ENCODE data around the gene ARHGAP11A.

The ARHGAP11A gene

DNA sequence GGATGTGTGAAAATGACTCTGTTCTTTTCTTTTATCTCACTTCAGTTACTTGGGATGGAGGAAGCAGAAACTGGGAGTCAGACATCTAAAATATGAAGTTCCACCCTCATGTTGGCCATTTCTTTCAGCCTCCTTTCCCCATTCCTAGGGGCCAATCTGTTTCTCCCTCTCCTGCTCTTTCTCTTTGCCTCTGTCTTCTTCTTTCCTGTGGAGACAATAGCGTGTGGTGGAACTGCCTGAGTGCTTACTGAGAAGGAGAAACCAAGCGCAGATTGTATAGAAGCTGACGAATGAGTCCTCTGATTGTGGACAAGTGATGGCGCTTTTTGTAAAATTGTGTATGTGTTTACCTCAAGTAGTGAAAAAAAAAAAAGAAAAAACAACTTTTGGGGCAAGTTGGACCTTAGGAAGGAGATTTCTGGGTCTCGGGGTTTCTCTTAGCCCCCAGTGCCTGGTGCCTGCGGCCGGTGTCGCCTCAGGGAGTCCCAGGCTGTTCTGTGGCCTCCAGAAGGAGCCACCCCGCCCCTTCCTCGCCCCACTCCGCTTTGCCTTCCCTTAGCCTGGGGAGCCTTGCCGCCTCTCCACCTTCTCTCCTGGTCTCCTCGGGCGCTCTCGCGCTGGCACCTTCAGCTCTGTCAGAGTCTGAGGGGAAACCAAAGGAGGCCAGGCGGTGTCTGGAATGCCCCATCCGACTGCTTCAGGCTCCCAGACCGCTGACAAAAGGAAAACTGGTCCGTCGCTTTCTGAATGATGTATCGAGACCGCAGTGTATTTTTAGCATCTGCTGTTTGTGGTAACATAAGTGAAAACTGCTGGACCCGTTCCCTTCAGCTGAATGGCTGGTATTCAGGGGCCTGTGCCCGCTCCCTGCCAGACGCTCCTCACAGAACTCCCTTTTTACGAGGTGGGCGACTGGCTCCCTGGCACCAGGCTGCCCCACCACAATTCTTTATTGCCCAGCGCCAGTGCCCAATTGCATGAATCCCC is 56.3 kb downstream of the ARHGAP11A start:
- no peak for DNase-seq (ENCODE audit: low read depth, low spot score)
- no CpG with 5 or more reads among the region's 29 CpGs for WGBS (ENCODE audit: insufficient coverage, insufficient read length)
- peaks cover 1% of the 10 kb centered on the region for H3K4me1 ChIP-seq (ENCODE audit: control insufficient read depth, insufficient read depth, low read length)
- H3K4me3 ChIP-seq (ENCODE audit: low read length): no peak overlapping the region
- no peak overlapping the region for H3K27ac ChIP-seq (ENCODE audit: low read length)
- no peaks in the 10 kb centered on the region for H3K9me3 ChIP-seq (ENCODE audit: control insufficient read depth, insufficient read depth, low read length)
- H3K27me3 ChIP-seq (ENCODE audit: control insufficient read depth, insufficient read depth, low read length): no peaks in the 10 kb centered on the region
- H3K36me3 ChIP-seq (ENCODE audit: control insufficient read depth, insufficient read depth, low read length): no peaks in the 10 kb centered on the region

DNA sequence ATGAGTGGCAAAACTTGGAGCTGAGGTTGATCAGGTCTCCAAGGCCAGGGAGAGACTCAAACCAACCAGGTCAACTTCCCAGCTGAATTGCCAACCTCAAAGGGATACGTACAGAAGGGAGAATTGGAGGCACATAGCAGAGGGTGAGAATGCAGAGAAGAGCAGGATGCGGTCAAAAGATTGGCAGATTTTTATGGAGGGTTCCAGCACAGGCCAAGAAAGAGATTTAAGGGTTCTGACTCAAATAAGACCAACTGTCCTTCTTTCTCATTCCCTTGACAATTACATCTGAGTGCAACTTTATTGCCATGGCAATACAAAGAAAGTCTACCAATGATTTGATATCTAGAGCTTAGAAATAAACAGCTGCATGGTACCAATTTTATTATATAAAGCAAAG is 59.4 kb downstream of the ARHGAP11A start:
- Histone ChIP-seq H3K4me1 (ENCODE audit: control insufficient read depth, insufficient read depth, low read length) (peaks cover 3% of the 10 kb centered on the region), H3K27me3 (ENCODE audit: control insufficient read depth, insufficient read depth, low read length) (no peaks in the 10 kb centered on the region), H3K4me3 (ENCODE audit: low read length) (no peak overlapping the region), H3K36me3 (ENCODE audit: control insufficient read depth, insufficient read depth, low read length) (no peaks in the 10 kb centered on the region), H3K27ac (ENCODE audit: low read length) (no peak overlapping the region), H3K9me3 (ENCODE audit: control insufficient read depth, insufficient read depth, low read length) (no peaks in the 10 kb centered on the region)
- DNase-seq (ENCODE audit: low read depth, low spot score): no peak
- no CpG with 5 or more reads among the region's 2 CpGs for WGBS (ENCODE audit: insufficient coverage, insufficient read length)

DNA sequence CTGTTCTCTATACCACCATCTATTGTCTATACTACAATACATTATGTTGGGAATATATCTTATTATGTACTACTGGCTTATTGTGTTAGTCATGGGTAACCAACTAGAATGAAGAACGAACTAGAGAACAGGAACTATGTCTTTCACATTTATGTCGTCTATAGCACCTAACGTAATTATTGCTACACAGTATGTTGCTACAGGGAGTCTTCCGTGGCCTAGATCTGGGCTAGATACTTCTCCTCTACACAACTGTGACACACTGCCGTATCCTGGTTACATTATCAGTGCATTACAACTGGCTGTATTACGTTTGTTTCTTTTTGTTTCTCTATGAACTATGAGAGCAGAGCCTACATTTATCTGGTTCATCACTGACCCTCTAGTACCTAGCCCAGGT is 60.2 kb downstream of the ARHGAP11A start:
- Histone ChIP-seq H3K9me3 (ENCODE audit: control insufficient read depth, insufficient read depth, low read length) (no peaks in the 10 kb centered on the region), H3K36me3 (ENCODE audit: control insufficient read depth, insufficient read depth, low read length) (no peaks in the 10 kb centered on the region), H3K4me3 (ENCODE audit: low read length) (no peak overlapping the region), H3K4me1 (ENCODE audit: control insufficient read depth, insufficient read depth, low read length) (peaks cover 3% of the 10 kb centered on the region), H3K27ac (ENCODE audit: low read length) (no peak overlapping the region), H3K27me3 (ENCODE audit: control insufficient read depth, insufficient read depth, low read length) (no peaks in the 10 kb centered on the region)
- DNase-seq (ENCODE audit: low read depth, low spot score): no peak
- no CpG with 5 or more reads among the region's 6 CpGs for WGBS (ENCODE audit: insufficient coverage, insufficient read length)

DNA sequence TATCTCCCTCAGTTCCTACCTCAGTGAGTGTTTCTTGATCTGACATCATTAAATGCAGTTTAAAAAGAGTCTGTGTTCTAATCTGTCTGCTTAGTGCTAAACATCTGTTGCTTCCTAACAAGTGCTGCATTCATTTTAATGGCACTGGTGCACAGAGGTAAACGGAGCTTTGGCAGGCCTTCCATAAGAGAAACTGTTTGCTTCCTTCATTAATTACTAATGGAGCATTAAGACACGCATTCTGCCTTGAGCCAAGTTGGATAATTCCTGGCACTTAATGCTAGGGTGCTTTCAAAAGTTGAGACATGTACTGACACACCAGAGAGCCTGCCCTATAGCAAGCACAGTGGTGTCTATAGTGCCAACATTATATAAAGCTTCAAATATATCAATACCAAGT is 60.9 kb downstream of the ARHGAP11A start:
- no peak overlapping the region for H3K27ac ChIP-seq (ENCODE audit: low read length)
- H3K36me3 ChIP-seq (ENCODE audit: control insufficient read depth, insufficient read depth, low read length): no peaks in the 10 kb centered on the region
- WGBS (ENCODE audit: insufficient coverage, insufficient read length): no CpG with 5 or more reads among the region's 2 CpGs
- H3K4me1 ChIP-seq (ENCODE audit: control insufficient read depth, insufficient read depth, low read length): peaks cover 3% of the 10 kb centered on the region
- H3K4me3 ChIP-seq (ENCODE audit: low read length): no peak overlapping the region
- DNase-seq (ENCODE audit: low read depth, low spot score): no peak
- H3K27me3 ChIP-seq (ENCODE audit: control insufficient read depth, insufficient read depth, low read length): no peaks in the 10 kb centered on the region
- H3K9me3 ChIP-seq (ENCODE audit: control insufficient read depth, insufficient read depth, low read length): no peaks in the 10 kb centered on the region

DNA sequence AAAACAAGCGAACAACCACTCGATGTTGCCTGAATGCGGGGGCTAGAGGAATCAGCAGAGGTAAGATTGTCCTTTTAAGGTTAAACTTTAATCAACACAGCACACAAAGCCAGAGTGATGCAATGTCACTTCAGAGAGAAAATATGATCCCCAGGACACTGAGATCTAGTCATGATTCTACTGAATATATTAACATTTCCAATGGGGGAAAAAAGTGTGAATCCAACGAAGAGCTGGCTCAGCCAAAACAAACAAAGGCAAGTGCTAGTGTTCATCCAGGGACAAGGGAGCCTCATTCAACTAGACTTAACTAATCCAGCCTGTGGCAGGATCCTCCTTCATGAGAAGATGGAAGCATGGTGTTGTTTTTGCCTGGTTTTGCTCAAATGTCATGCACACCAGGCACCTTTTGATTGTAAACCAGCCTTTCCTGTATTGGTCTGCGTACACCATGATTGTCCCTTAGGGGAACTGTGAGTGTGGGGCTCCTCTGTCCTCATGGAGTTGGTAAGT is 62.0 kb downstream of the ARHGAP11A start:
- Histone ChIP-seq H3K9me3 (ENCODE audit: control insufficient read depth, insufficient read depth, low read length) (no peaks in the 10 kb centered on the region), H3K27me3 (ENCODE audit: control insufficient read depth, insufficient read depth, low read length) (no peaks in the 10 kb centered on the region), H3K36me3 (ENCODE audit: control insufficient read depth, insufficient read depth, low read length) (no peaks in the 10 kb centered on the region), H3K4me3 (ENCODE audit: low read length) (no peak overlapping the region), H3K27ac (ENCODE audit: low read length) (no peak overlapping the region), H3K4me1 (ENCODE audit: control insufficient read depth, insufficient read depth, low read length) (peaks cover 1% of the 10 kb centered on the region; the same call in 1 of the 2 replicates)
- DNase-seq (ENCODE audit: low read depth, low spot score): no peak
- WGBS (ENCODE audit: insufficient coverage, insufficient read length): no CpG with 5 or more reads among the region's 5 CpGs

DNA sequence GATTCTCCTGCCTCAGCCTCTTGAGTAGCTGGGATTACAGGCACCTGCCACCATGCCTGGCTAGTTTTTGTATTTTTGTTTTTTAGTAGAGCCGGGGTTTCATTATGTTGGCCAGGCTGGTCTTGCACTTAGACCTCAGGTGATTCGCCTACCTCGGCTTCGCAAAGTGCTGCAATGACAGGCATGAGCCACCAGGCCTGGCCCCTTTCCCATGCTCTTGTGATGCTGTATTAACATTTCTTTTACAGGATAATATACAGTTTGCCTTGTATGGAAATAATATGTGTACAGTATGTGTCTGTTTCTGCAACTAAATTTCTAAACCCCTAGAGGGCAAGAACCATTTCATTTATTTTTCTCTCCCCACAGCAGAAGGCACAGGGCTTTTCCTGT is 64.0 kb downstream of the ARHGAP11A start:
- WGBS (ENCODE audit: insufficient coverage, insufficient read length): no CpG with 5 or more reads among the region's 4 CpGs
- no peak for DNase-seq (ENCODE audit: low read depth, low spot score)

DNA sequence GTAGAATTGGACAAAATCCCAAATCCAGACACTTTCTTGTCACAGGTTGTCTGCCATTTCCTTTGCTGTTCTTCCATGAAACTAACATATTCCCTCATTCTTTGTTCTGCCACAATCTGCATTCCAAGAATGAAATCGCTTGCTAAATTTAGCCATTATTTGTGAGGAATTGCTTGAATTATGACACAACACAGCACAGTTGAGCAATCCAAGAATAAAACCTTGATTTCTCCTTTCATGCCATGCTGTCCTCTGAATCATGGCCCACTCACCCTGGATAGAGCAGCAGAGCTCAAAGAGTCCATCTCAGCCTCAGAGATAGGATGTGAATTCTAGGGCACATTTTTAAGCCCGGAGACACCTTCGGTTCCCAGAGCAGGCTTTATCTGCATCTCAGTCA is 67.3 kb downstream of the ARHGAP11A start:
- H3K4me3 ChIP-seq (ENCODE audit: low read length): no peak overlapping the region
- no peak for DNase-seq (ENCODE audit: low read depth, low spot score)
- no peaks in the 10 kb centered on the region for H3K4me1 ChIP-seq (ENCODE audit: control insufficient read depth, insufficient read depth, low read length)
- no peaks in the 10 kb centered on the region for H3K36me3 ChIP-seq (ENCODE audit: control insufficient read depth, insufficient read depth, low read length)
- no peak overlapping the region for H3K27ac ChIP-seq (ENCODE audit: low read length)
- no peaks in the 10 kb centered on the region for H3K9me3 ChIP-seq (ENCODE audit: control insufficient read depth, insufficient read depth, low read length)
- no CpG with 5 or more reads among the region's 3 CpGs for WGBS (ENCODE audit: insufficient coverage, insufficient read length)
- H3K27me3 ChIP-seq (ENCODE audit: control insufficient read depth, insufficient read depth, low read length): no peaks in the 10 kb centered on the region

More for the DNA sequence above, 64.0 kb downstream of the ARHGAP11A start:
- Histone ChIP-seq H3K27ac (ENCODE audit: low read length) (no peak overlapping the region), H3K9me3 (ENCODE audit: control insufficient read depth, insufficient read depth, low read length) (no peaks in the 10 kb centered on the region), H3K36me3 (ENCODE audit: control insufficient read depth, insufficient read depth, low read length) (no peaks in the 10 kb centered on the region), H3K4me1 (ENCODE audit: control insufficient read depth, insufficient read depth, low read length) (peaks cover 1% of the 10 kb centered on the region; the same call in 1 of the 2 replicates), H3K27me3 (ENCODE audit: control insufficient read depth, insufficient read depth, low read length) (no peaks in the 10 kb centered on the region), H3K4me3 (ENCODE audit: low read length) (no peak overlapping the region)

DNA sequence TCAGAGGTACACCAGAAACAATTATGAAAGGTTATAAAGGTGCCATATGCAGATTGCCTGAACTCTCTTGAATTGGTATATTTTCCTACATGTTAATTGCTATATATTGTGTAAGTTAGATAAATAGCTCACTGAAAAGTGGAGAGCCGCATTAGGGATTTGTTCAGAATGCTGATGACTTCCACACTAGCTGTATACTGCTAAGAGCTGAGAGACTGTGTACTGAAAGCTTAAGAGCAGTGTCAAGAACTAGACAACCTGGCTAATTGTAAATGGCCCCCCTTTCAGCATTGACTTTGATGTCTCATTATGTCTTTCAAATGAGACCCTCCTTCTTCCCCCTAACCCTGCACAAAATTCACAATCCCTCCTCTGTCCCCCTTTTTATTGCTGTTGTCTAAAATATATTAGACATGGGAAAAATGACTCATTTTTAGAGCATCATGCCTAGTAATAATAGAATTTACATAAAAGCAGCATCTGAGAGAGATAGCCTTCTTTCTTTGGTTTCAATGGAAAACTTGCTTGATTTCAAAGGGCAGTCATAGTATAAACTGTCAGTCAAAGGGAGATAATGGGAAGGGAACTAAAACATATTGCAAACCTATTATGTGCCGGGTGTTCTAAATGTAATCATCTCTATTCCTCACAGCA is 67.8 kb downstream of the ARHGAP11A start:
- H3K27ac ChIP-seq (ENCODE audit: low read length): no peak overlapping the region
- no CpG with 5 or more reads among the region's 2 CpGs for WGBS (ENCODE audit: insufficient coverage, insufficient read length)

DNA sequence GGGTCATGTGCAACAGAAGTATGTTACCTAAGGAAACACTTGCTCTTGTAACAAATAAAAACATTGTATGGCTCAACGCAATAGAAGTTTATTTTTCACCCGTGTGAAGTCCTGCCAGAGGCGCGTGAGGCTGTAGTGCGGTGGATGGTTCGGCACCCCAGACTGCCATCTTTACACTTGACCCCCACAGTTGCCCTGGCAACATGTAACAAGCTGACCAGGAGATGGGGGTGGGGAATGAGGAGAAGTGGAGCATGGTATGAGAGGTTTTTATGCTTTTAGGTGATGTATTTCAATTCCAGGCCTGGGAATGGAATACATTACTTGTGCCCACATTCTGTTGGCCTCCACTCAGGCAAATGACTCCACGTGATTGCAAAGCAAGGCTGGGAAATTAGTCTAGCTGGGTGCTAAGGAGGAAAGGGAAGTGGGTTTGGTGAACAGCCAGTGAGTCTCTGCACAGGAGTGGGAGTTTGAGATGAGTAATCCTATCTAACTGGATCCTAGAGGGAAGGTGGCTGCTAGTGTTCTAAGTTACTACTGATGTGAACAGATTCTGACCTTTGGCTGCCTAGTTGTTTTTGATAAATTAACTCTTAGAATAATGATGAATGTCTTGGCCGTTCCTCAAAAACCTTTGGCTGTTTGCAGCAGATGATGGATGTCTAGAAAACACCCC is 68.7 kb downstream of the ARHGAP11A start:
- no CpG with 5 or more reads among the region's 8 CpGs for WGBS (ENCODE audit: insufficient coverage, insufficient read length)
- Histone ChIP-seq H3K9me3 (ENCODE audit: control insufficient read depth, insufficient read depth, low read length) (no peaks in the 10 kb centered on the region), H3K4me1 (ENCODE audit: control insufficient read depth, insufficient read depth, low read length) (no peaks in the 10 kb centered on the region), H3K27me3 (ENCODE audit: control insufficient read depth, insufficient read depth, low read length) (no peaks in the 10 kb centered on the region), H3K36me3 (ENCODE audit: control insufficient read depth, insufficient read depth, low read length) (no peaks in the 10 kb centered on the region), H3K27ac (ENCODE audit: low read length) (no peak overlapping the region), H3K4me3 (ENCODE audit: low read length) (no peak overlapping the region)
- DNase-seq (ENCODE audit: low read depth, low spot score): no peak

More for the DNA sequence above, 67.8 kb downstream of the ARHGAP11A start:
- Histone ChIP-seq H3K27me3 (ENCODE audit: control insufficient read depth, insufficient read depth, low read length) (no peaks in the 10 kb centered on the region), H3K4me3 (ENCODE audit: low read length) (no peak overlapping the region), H3K36me3 (ENCODE audit: control insufficient read depth, insufficient read depth, low read length) (no peaks in the 10 kb centered on the region), H3K9me3 (ENCODE audit: control insufficient read depth, insufficient read depth, low read length) (no peaks in the 10 kb centered on the region), H3K4me1 (ENCODE audit: control insufficient read depth, insufficient read depth, low read length) (no peaks in the 10 kb centered on the region)
- no peak for DNase-seq (ENCODE audit: low read depth, low spot score)

DNA sequence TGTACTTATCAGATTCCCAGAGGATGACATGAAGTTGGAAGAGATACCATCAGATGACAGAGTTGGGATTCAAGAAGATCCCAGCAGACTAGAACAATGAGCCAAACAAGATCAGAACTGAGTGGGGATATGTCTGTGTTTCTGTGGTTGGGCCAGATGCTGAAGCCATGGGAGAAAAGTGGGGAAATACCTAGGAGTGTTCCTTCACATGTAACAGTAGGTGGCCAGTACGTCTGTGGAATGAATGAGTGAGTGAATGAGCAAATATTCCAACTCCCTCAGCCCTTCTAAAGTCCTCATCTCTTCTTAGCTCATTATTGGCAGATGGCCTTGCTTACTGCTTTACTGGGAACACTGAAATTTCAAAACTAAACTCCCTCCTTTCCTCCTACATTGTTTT is 70.3 kb downstream of the ARHGAP11A start:
- Histone ChIP-seq H3K9me3 (ENCODE audit: control insufficient read depth, insufficient read depth, low read length) (no peaks in the 10 kb centered on the region), H3K4me1 (ENCODE audit: control insufficient read depth, insufficient read depth, low read length) (no peaks in the 10 kb centered on the region), H3K4me3 (ENCODE audit: low read length) (no peak overlapping the region), H3K27me3 (ENCODE audit: control insufficient read depth, insufficient read depth, low read length) (no peaks in the 10 kb centered on the region), H3K36me3 (ENCODE audit: control insufficient read depth, insufficient read depth, low read length) (no peaks in the 10 kb centered on the region), H3K27ac (ENCODE audit: low read length) (no peak overlapping the region)
- no peak for DNase-seq (ENCODE audit: low read depth, low spot score)
- WGBS (ENCODE audit: insufficient coverage, insufficient read length): no CpG with 5 or more reads among the region's 1 CpG

Data from iPS DF 6.9 (cell line).